Uterus (tissue), 4 donors: ENCODE measurements around the gene TPM4. TPM values are rescaled to one million over a fixed set of nuclear protein-coding genes. Genes with fewer than 3 reads are reported as not detected.
A peak's percentile ranks its signal among the peaks of the same experiment; 100 is the strongest.

Experiments used
- DNase-seq, 2 donors: peaks; one replicate each; pipeline ENCODE4 v3.0.0-alpha.2; 2019 to 2020
- H3K27ac ChIP-seq, 2 donors: fragments of 200-600 bp; sonication (generic); 1 replicate in 1 of 2; 2 replicates in 1 of 2; pipeline ENCODE4 v1.5.1; 2016 to 2018
- H3K27me3 ChIP-seq, 2 donors: fragments of 200-600 bp; sonication (generic); one replicate each; pipeline ENCODE4 v1.5.1; 2018 to 2019; ENCODE audit warnings: control low read depth in 1 of 2
- H3K36me3 ChIP-seq, 2 donors: fragments of 200-600 bp; sonication (generic); one replicate each; pipeline ENCODE4 v1.5.1; 2019; ENCODE audit warnings: control low read depth in 1 of 2
- H3K4me1 ChIP-seq, 2 donors: fragments of 200-600 bp; sonication (generic); one replicate each; pipeline ENCODE4 v1.5.1; 2018 to 2019; ENCODE audit warnings: control low read depth in 1 of 2
- H3K4me3 ChIP-seq, 2 donors: fragments of 200-600 bp; sonication (generic); 1 replicate in 1 of 2; 2 replicates in 1 of 2; pipeline ENCODE4 v1.5.1; 2018 to 2019; ENCODE audit warnings: mild to moderate bottlenecking in 1 of 2
- H3K9me3 ChIP-seq, 2 donors: fragments of 200-600 bp; sonication (generic); one replicate each; pipeline ENCODE4 v1.5.1; 2019; ENCODE audit warnings: control low read depth in 1 of 2
- POLR2A ChIP-seq, 2 donors: fragments of 450-650 bp; IDR thresholded peaks; one replicate each; pipeline ENCODE4 v1.6.1; 2016; ENCODE audit warnings: antibody characterized with exemption in 2 of 2, mild to moderate bottlenecking in 1 of 2, moderate library complexity in 1 of 2
- intact Hi-C: fragments of 100-400 bp; cut with DNase I; formaldehyde crosslinking; loops from one replicate; pipeline ENCODE4 v1.15.1; 2023; ENCODE audit warnings: low total_unique reads
- total RNA-seq, 4 donors: library from RNA; depleted of rRNA in 3 of 4; stranded (reverse); fragments of >200 nt in 3 of 4; gene quantifications; one replicate each; pipeline versions ENCODE4 v1.1.0 to v1.2.4, GENCODE V29; 2014 to 2023
- TF ChIP-seq, protein P1 (sequence below), 4 experiments: fragments of 200-600 bp in 2 of 4; fragments of 450-650 bp in 2 of 4; sonication (generic) in 2 of 4; IDR thresholded peaks; one replicate each; pipeline ENCODE4 v1.5.1; 2016 to 2019; ENCODE audit warnings: antibody characterized with exemption in 4 of 4, mild to moderate bottlenecking in 2 of 4, moderate library complexity in 1 of 4
- donor health status: DM: yes; HTN: yes; CAD: no.

Gene TPM4
- total RNA-seq, 4 donors from 2014 or later = 423 to 862 (median 517) TPM

GRCh38 chr19:16039081-16039480, 37.2 kb upstream of the TPM4 start:
- Histone ChIP-seq H3K4me3 (no peak overlapping the region), H3K4me1 (no peaks in the 10 kb centered on the region), H3K9me3 (no peaks in the 10 kb centered on the region), H3K27ac (no peak overlapping the region), H3K36me3 (no peaks in the 10 kb centered on the region), H3K27me3 (no peaks in the 10 kb centered on the region)
- intact Hi-C loops = no loop called here
- TF ChIP-seq, protein P1, sequence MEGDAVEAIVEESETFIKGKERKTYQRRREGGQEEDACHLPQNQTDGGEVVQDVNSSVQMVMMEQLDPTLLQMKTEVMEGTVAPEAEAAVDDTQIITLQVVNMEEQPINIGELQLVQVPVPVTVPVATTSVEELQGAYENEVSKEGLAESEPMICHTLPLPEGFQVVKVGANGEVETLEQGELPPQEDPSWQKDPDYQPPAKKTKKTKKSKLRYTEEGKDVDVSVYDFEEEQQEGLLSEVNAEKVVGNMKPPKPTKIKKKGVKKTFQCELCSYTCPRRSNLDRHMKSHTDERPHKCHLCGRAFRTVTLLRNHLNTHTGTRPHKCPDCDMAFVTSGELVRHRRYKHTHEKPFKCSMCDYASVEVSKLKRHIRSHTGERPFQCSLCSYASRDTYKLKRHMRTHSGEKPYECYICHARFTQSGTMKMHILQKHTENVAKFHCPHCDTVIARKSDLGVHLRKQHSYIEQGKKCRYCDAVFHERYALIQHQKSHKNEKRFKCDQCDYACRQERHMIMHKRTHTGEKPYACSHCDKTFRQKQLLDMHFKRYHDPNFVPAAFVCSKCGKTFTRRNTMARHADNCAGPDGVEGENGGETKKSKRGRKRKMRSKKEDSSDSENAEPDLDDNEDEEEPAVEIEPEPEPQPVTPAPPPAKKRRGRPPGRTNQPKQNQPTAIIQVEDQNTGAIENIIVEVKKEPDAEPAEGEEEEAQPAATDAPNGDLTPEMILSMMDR (IDR thresholded peaks at IDR 0.05) = no peak
- no peak for TF ChIP-seq POLR2A (IDR thresholded peaks at IDR 0.05)
- DNase-seq = no peak

DNA sequence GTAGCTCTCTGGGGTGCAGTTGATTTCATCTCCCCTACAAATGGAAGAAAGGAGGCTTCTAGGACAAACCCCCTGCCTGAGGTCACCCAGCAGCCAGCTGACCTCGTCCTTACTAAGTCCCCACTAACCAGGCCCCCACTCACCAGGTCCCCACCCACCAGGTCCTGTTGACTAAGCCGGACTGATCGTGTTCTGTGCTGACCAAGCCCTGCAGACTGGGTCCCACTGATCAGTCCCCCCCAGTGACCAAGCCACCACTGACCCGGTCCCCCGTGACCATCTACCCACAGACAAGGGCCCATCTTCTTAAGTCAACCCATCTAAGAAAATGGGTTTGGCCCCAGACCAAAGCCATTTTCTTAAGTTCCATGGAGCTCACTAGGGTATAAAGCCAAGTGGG, 36.8 kb upstream of the TPM4 start:
- Histone ChIP-seq H3K27me3 (no peaks in the 10 kb centered on the region), H3K27ac (no peak overlapping the region), H3K4me1 (no peaks in the 10 kb centered on the region), H3K4me3 (no peak overlapping the region), H3K36me3 (no peaks in the 10 kb centered on the region), H3K9me3 (no peaks in the 10 kb centered on the region)
- TF ChIP-seq, protein P1 (IDR thresholded peaks at IDR 0.05) = no peak
- TF ChIP-seq POLR2A (IDR thresholded peaks at IDR 0.05) = no peak
- DNase-seq = no peak
- intact Hi-C loops = no loop called here

- intact Hi-C loops = loop anchor here (5.0 kb wide), 2 partner anchors 72 to 147 kb away; partner anchors contain the start of genes FAM32A and RAB8A
- Histone ChIP-seq H3K36me3 (no peaks in the 10 kb centered on the region), H3K27ac (peak overlapping the region in 1 of 2 donors; percentile 59), H3K9me3 (no peaks in the 10 kb centered on the region), H3K27me3 (no peaks in the 10 kb centered on the region), H3K4me1 (no peaks in the 10 kb centered on the region), H3K4me3 (no peak overlapping the region)
- TF ChIP-seq, protein P1 (IDR thresholded peaks at IDR 0.05) = no peak
- no peak for TF ChIP-seq POLR2A (IDR thresholded peaks at IDR 0.05)
- no peak for DNase-seq
These were observed 35.7 kb upstream of the TPM4 start for GRCh38 chr19:16040642-16041041.

GRCh38 chr19:16041299-16041990, 34.9 kb upstream of the TPM4 start:
- no peaks in the 10 kb centered on the region for H3K27me3 ChIP-seq
- DNase-seq = peak; percentile 84 to 88
- H3K4me3 ChIP-seq = peak overlapping the region in 1 of 2 donors; percentile 12
- intact Hi-C loops = loop anchor here (5.0 kb wide), 2 partner anchors 71 to 146 kb away; partner anchors contain the start of genes FAM32A and RAB8A
- H3K36me3 ChIP-seq = no peaks in the 10 kb centered on the region
- no peaks in the 10 kb centered on the region for H3K4me1 ChIP-seq
- TF ChIP-seq POLR2A (IDR thresholded peaks at IDR 0.05) = no peak
- TF ChIP-seq, protein P1 (IDR thresholded peaks at IDR 0.05) = peak; percentile 96 to 98 (median 96)
- H3K27ac ChIP-seq = peak overlapping the region; percentile 36 to 59
- no peaks in the 10 kb centered on the region for H3K9me3 ChIP-seq

GRCh38 chr19:16041991-16042386, 34.3 kb upstream of the TPM4 start:
- Histone ChIP-seq H3K4me3 (no peak overlapping the region), H3K27me3 (no peaks in the 10 kb centered on the region), H3K9me3 (no peaks in the 10 kb centered on the region), H3K4me1 (no peaks in the 10 kb centered on the region), H3K27ac (no peak overlapping the region), H3K36me3 (no peaks in the 10 kb centered on the region)
- DNase-seq = no peak
- no peak for TF ChIP-seq POLR2A (IDR thresholded peaks at IDR 0.05)
- TF ChIP-seq, protein P1 (IDR thresholded peaks at IDR 0.05) = no peak
- intact Hi-C loops = loop anchor here (5.0 kb wide), 2 partner anchors 70 to 145 kb away; partner anchors contain the start of genes FAM32A and RAB8A
